Activated T-cell treated with anti-CD3 and anti-CD28 coated beads, Interleukin-2, amount 50 U/mL, for 72 hours (primary cell): ENCODE data around the gene ADARB2. TPM values are rescaled to one million over a fixed set of nuclear protein-coding genes. Genes with fewer than 3 reads are reported as not detected.

ENCODE experiments used
- ATAC-seq, 2 donors: fragments of 150-1000 bp; cut with Tn5 transposase; replicated peaks in 1 of 2; 2 replicates each; pipeline ENCODE4 v1.10.0; 2021; ENCODE audit warnings: moderate library complexity in 2 of 2, mild to moderate bottlenecking in 1 of 2
- DNase-seq, 2 donors: peaks; one replicate each; pipeline ENCODE4 v3.0.0; 2021 to 2022; ENCODE audit warnings: mixed read lengths in 1 of 2
- H3K27ac Mint-ChIP-seq: one replicate; pipeline ENCODE4 v1.8.0; 2022; ENCODE audit warnings: mild to moderate bottlenecking, moderate library complexity, mixed read lengths
- H3K27me3 Mint-ChIP-seq: one replicate; pipeline ENCODE4 v1.8.0; 2022; ENCODE audit warnings: low read depth, mixed read lengths
- H3K36me3 Mint-ChIP-seq, 2 donors: one replicate each; pipeline ENCODE4 v1.8.0; 2022; ENCODE audit warnings: mixed read lengths in 2 of 2, mild to moderate bottlenecking in 1 of 2; ENCODE audit not compliant: insufficient read depth in 2 of 2
- H3K4me1 Mint-ChIP-seq: one replicate; pipeline ENCODE4 v1.8.0; 2022; ENCODE audit warnings: low read depth, mixed read lengths
- H3K4me3 Mint-ChIP-seq, 2 donors: one replicate each; pipeline ENCODE4 v1.8.0; 2022; ENCODE audit warnings: mild to moderate bottlenecking in 2 of 2, mixed read lengths in 2 of 2, moderate library complexity in 2 of 2
- H3K9me3 Mint-ChIP-seq, 2 donors: one replicate each; pipeline ENCODE4 v1.8.0; 2022; ENCODE audit warnings: mixed read lengths in 2 of 2
- total RNA-seq, 2 donors: library from RNA; stranded (reverse); gene quantifications; one replicate each; pipeline ENCODE4 v1.2.3, GENCODE V29; 2022

The ADARB2 gene
- total RNA-seq, 2 donors from 2014 or later, result 0.60 to 2.0 TPM

- Mint-ChIP-seq H3K4me3 (no peak overlapping the region), H3K4me1 (no peaks in the 10 kb centered on the region), H3K9me3 (no peaks in the 10 kb centered on the region), H3K27ac (no peak overlapping the region), H3K27me3 (no peaks in the 10 kb centered on the region), H3K36me3 (peaks cover 0 to 2% of the 10 kb centered on the region in 2 donors)
- ATAC-seq, result no peak
- DNase-seq, result no peak
Observed at GRCh38 chr10:1206101-1206500, 531.2 kb downstream of the ADARB2 start.

- Mint-ChIP-seq H3K27me3 (no peaks in the 10 kb centered on the region), H3K4me1 (no peaks in the 10 kb centered on the region)
Observed at GRCh38 chr10:1205450-1206030, 531.8 kb downstream of the ADARB2 start.

GRCh38 chr10:1204434-1205326 is 532.6 kb downstream of the ADARB2 start:
- H3K4me1 Mint-ChIP-seq, result no peaks in the 10 kb centered on the region
- ATAC-seq, result no peak
- H3K27me3 Mint-ChIP-seq, result no peaks in the 10 kb centered on the region
- DNase-seq, result no peak
- no peak overlapping the region for H3K4me3 Mint-ChIP-seq
- no peaks in the 10 kb centered on the region for H3K9me3 Mint-ChIP-seq
- H3K36me3 Mint-ChIP-seq, result no peaks in the 10 kb centered on the region
- H3K27ac Mint-ChIP-seq, result no peak overlapping the region

More at GRCh38 chr10:1205450-1206030, 531.8 kb downstream of the ADARB2 start:
- Mint-ChIP-seq H3K36me3 (peaks cover 0 to 2% of the 10 kb centered on the region in 2 donors), H3K27ac (no peak overlapping the region), H3K9me3 (no peaks in the 10 kb centered on the region), H3K4me3 (no peak overlapping the region)
- DNase-seq (no peak), ATAC-seq (no peak)

GRCh38 chr10:1203704-1204103 is 533.6 kb downstream of the ADARB2 start:
- no peaks in the 10 kb centered on the region for H3K27me3 Mint-ChIP-seq
- no peaks in the 10 kb centered on the region for H3K4me1 Mint-ChIP-seq
- H3K9me3 Mint-ChIP-seq, result no peaks in the 10 kb centered on the region
- no peaks in the 10 kb centered on the region for H3K36me3 Mint-ChIP-seq
- ATAC-seq (no peak), DNase-seq (no peak)
- no peak overlapping the region for H3K4me3 Mint-ChIP-seq
- no peak overlapping the region for H3K27ac Mint-ChIP-seq

GRCh38 chr10:1203216-1203615 is 534.1 kb downstream of the ADARB2 start:
- Mint-ChIP-seq H3K27me3 (no peaks in the 10 kb centered on the region), H3K36me3 (no peaks in the 10 kb centered on the region), H3K27ac (no peak overlapping the region), H3K4me3 (no peak overlapping the region), H3K9me3 (no peaks in the 10 kb centered on the region), H3K4me1 (no peaks in the 10 kb centered on the region)
- DNase-seq, result no peak
- ATAC-seq, result no peak

- H3K9me3 Mint-ChIP-seq, result no peaks in the 10 kb centered on the region
- H3K36me3 Mint-ChIP-seq, result no peaks in the 10 kb centered on the region
- H3K27me3 Mint-ChIP-seq, result no peaks in the 10 kb centered on the region
- no peak for ATAC-seq
- no peak overlapping the region for H3K27ac Mint-ChIP-seq
- H3K4me1 Mint-ChIP-seq, result no peaks in the 10 kb centered on the region
- no peak overlapping the region for H3K4me3 Mint-ChIP-seq
- no peak for DNase-seq
Observed at GRCh38 chr10:1202343-1202742, 535.0 kb downstream of the ADARB2 start.

- Mint-ChIP-seq H3K36me3 (no peaks in the 10 kb centered on the region), H3K4me1 (no peaks in the 10 kb centered on the region), H3K9me3 (no peaks in the 10 kb centered on the region), H3K27ac (no peak overlapping the region), H3K4me3 (no peak overlapping the region), H3K27me3 (no peaks in the 10 kb centered on the region)
- ATAC-seq, result no peak
- no peak for DNase-seq
Observed at GRCh38 chr10:1200866-1201807, 536.2 kb downstream of the ADARB2 start.

GRCh38 chr10:1199897-1200721 is 537.2 kb downstream of the ADARB2 start:
- no peak overlapping the region for H3K27ac Mint-ChIP-seq
- DNase-seq (no peak), ATAC-seq (no peak)
- no peak overlapping the region for H3K4me3 Mint-ChIP-seq
- H3K27me3 Mint-ChIP-seq, result no peaks in the 10 kb centered on the region
- no peaks in the 10 kb centered on the region for H3K36me3 Mint-ChIP-seq
- no peaks in the 10 kb centered on the region for H3K4me1 Mint-ChIP-seq
- no peaks in the 10 kb centered on the region for H3K9me3 Mint-ChIP-seq

- ATAC-seq, result no peak
- H3K4me3 Mint-ChIP-seq, result no peak overlapping the region
Observed at GRCh38 chr10:1199345-1199673, 538.0 kb downstream of the ADARB2 start.

GRCh38 chr10:1198453-1199344 is 538.6 kb downstream of the ADARB2 start:
- H3K27ac Mint-ChIP-seq, result no peak overlapping the region
- DNase-seq (no peak), ATAC-seq (no peak)
- no peaks in the 10 kb centered on the region for H3K9me3 Mint-ChIP-seq
- no peak overlapping the region for H3K4me3 Mint-ChIP-seq
- no peaks in the 10 kb centered on the region for H3K36me3 Mint-ChIP-seq
- H3K27me3 Mint-ChIP-seq, result no peaks in the 10 kb centered on the region
- H3K4me1 Mint-ChIP-seq, result peaks cover 11% of the 10 kb centered on the region

More at GRCh38 chr10:1199345-1199673, 538.0 kb downstream of the ADARB2 start:
- Mint-ChIP-seq H3K36me3 (no peaks in the 10 kb centered on the region), H3K4me1 (peaks cover 5% of the 10 kb centered on the region), H3K9me3 (no peaks in the 10 kb centered on the region), H3K27me3 (no peaks in the 10 kb centered on the region), H3K27ac (no peak overlapping the region)
- DNase-seq, result no peak

- Mint-ChIP-seq H3K9me3 (no peaks in the 10 kb centered on the region), H3K4me3 (no peak overlapping the region)
- DNase-seq, result no peak
Observed at GRCh38 chr10:1197384-1197783, 539.9 kb downstream of the ADARB2 start.

GRCh38 chr10:1196656-1197055 is 540.7 kb downstream of the ADARB2 start:
- Mint-ChIP-seq H3K9me3 (no peaks in the 10 kb centered on the region), H3K4me3 (no peak overlapping the region), H3K36me3 (no peaks in the 10 kb centered on the region), H3K27ac (no peak overlapping the region), H3K4me1 (peaks cover 19% of the 10 kb centered on the region), H3K27me3 (no peaks in the 10 kb centered on the region)
- no peak for DNase-seq
- ATAC-seq, result no peak

More at GRCh38 chr10:1197384-1197783, 539.9 kb downstream of the ADARB2 start:
- H3K27me3 Mint-ChIP-seq, result no peaks in the 10 kb centered on the region
- ATAC-seq, result no peak
- H3K27ac Mint-ChIP-seq, result no peak overlapping the region
- H3K4me1 Mint-ChIP-seq, result peaks cover 19% of the 10 kb centered on the region
- no peaks in the 10 kb centered on the region for H3K36me3 Mint-ChIP-seq
